Left lung (tissue), 10 donors: ENCODE results near the gene SCN2B. TPM values are rescaled to one million over a fixed set of nuclear protein-coding genes. Genes with fewer than 3 reads are reported as not detected.

Source experiments
- ATAC-seq: fragments of 200-7000 bp; cut with Tn5 transposase; one replicate; pipeline ENCODE4 v1.9.1; 2020; ENCODE audit warnings: moderate library complexity
- DNase-seq, 4 donors: peaks; one replicate each; pipeline ENCODE4 v3.0.0-alpha.2; 2013 to 2020
- H3K27ac ChIP-seq, 2 donors: fragments of 200-600 bp; sonication (generic) in 1 of 2; one replicate each; pipeline versions ENCODE4 v1.5.0 to v1.8.0; 2020 to 2021
- H3K27me3 ChIP-seq, 2 donors: fragments of 200-600 bp; sonication (generic) in 1 of 2; one replicate each; pipeline versions ENCODE4 v1.5.0 to v1.8.0; 2020 to 2021
- H3K36me3 ChIP-seq, 2 donors: fragments of 200-600 bp; sonication (generic) in 1 of 2; one replicate each; pipeline versions ENCODE4 v1.5.0 to v1.8.0; 2020 to 2021
- H3K4me1 ChIP-seq, 2 donors: fragments of 200-600 bp; one replicate each; pipeline ENCODE4 v1.8.0; 2021
- H3K4me3 ChIP-seq, 2 donors: fragments of 200-600 bp; sonication (generic) in 1 of 2; one replicate each; pipeline versions ENCODE4 v1.5.0 to v1.8.0; 2020 to 2021; ENCODE audit warnings: mild to moderate bottlenecking in 1 of 2
- H3K9me3 ChIP-seq, 2 donors: fragments of 200-600 bp; sonication (generic) in 1 of 2; one replicate each; pipeline versions ENCODE4 v1.5.0 to v1.8.0; 2020 to 2021
- CTCF ChIP-seq, 2 donors: fragments of 200-600 bp; sonication (generic) in 1 of 2; IDR thresholded peaks; one replicate each; pipeline versions ENCODE4 v1.5.0 to v1.8.0; 2021; ENCODE audit warnings: antibody characterized with exemption in 2 of 2
- intact Hi-C, 2 donors: fragments of 100-400 bp; cut with DNase I; formaldehyde crosslinking; loops; one replicate each; pipeline versions ENCODE4 v1.11.2 to v1.14.2; 2022
- polyA plus RNA-seq, 6 donors: library from polyadenylated mRNA; unstranded; fragments of 120-200 nt; gene quantifications; one replicate each; pipeline ENCODE4 v1.2.1, GENCODE V29; 2013; ENCODE audit not compliant: insufficient read length in 6 of 6
- total RNA-seq, 2 donors: library from RNA; stranded (reverse); fragmentation: NEBNext Ultra II Directional; extraction: Animal tissue kit (Norgen Biotek cat#: 25700); gene quantifications; one replicate each; pipeline ENCODE4 v1.2.1, GENCODE V29; 2021
- donor health status: DM: no; HTN: yes; CAD: no.
- donor health status: DM: no; HTN: no; CAD: no.

SCN2B gene
- total and polyA plus RNA-seq, 8 donors = 1.0 to 5.9 (median 4.8) TPM

GRCh38 chr11:118129471-118130172 is 46.8 kb downstream of the SCN2B start:
- no peaks in the 10 kb centered on the region for H3K9me3 ChIP-seq
- ATAC-seq (peak; percentile 52), DNase-seq (no peak)
- peaks cover 0 to 8% of the 10 kb centered on the region in 2 donors for H3K27me3 ChIP-seq
- no peak overlapping the region for H3K27ac ChIP-seq
- H3K4me3 ChIP-seq = no peak overlapping the region
- intact Hi-C loops = no loop called here
- peaks cover 0 to 7% of the 10 kb centered on the region in 2 donors for H3K4me1 ChIP-seq
- no peak for TF ChIP-seq CTCF (IDR thresholded peaks at IDR 0.05)
- H3K36me3 ChIP-seq = no peaks in the 10 kb centered on the region

- H3K9me3 ChIP-seq = no peaks in the 10 kb centered on the region
- peaks cover 0 to 7% of the 10 kb centered on the region in 2 donors for H3K4me1 ChIP-seq
- no peak for DNase-seq
- intact Hi-C loops = no loop called here
- no peaks in the 10 kb centered on the region for H3K36me3 ChIP-seq
- H3K27me3 ChIP-seq = peaks cover 0 to 8% of the 10 kb centered on the region in 2 donors
- H3K4me3 ChIP-seq = no peak overlapping the region
- no peak overlapping the region for H3K27ac ChIP-seq
- peak; percentile 60 for ATAC-seq
- no peak for TF ChIP-seq CTCF (IDR thresholded peaks at IDR 0.05)
Observed at GRCh38 chr11:118128721-118129470, 47.5 kb downstream of the SCN2B start.

GRCh38 chr11:118128310-118128709 is 48.1 kb downstream of the SCN2B start:
- intact Hi-C loops = no loop called here
- Histone ChIP-seq H3K4me3 (no peak overlapping the region), H3K27me3 (peaks cover 0 to 8% of the 10 kb centered on the region in 2 donors)

GRCh38 chr11:118126082-118126838 is 50.2 kb downstream of the SCN2B start:
- ATAC-seq (no peak), DNase-seq (no peak)
- Histone ChIP-seq H3K4me3 (no peak overlapping the region), H3K27ac (no peak overlapping the region), H3K9me3 (no peaks in the 10 kb centered on the region), H3K27me3 (peaks cover 0 to 8% of the 10 kb centered on the region in 2 donors), H3K36me3 (no peaks in the 10 kb centered on the region), H3K4me1 (peaks cover 0 to 7% of the 10 kb centered on the region in 2 donors)
- intact Hi-C loops = no loop called here
- TF ChIP-seq CTCF (IDR thresholded peaks at IDR 0.05) = no peak

More at GRCh38 chr11:118128310-118128709, 48.1 kb downstream of the SCN2B start:
- no peaks in the 10 kb centered on the region for H3K36me3 ChIP-seq
- peaks cover 0 to 7% of the 10 kb centered on the region in 2 donors for H3K4me1 ChIP-seq
- ATAC-seq (no peak), DNase-seq (no peak)
- TF ChIP-seq CTCF (IDR thresholded peaks at IDR 0.05) = no peak
- no peak overlapping the region for H3K27ac ChIP-seq
- H3K9me3 ChIP-seq = no peaks in the 10 kb centered on the region
